Measurements from ENCODE around the gene NAV1. TPM values are rescaled to one million over a fixed set of nuclear protein-coding genes. Genes with fewer than 3 reads are reported as not detected.
A peak's percentile ranks its signal among the peaks of the same experiment; 100 is the strongest.

The NAV1 gene
- total RNA-seq, 1 experiment from 2014 or later: 17.7 TPM

DNA sequence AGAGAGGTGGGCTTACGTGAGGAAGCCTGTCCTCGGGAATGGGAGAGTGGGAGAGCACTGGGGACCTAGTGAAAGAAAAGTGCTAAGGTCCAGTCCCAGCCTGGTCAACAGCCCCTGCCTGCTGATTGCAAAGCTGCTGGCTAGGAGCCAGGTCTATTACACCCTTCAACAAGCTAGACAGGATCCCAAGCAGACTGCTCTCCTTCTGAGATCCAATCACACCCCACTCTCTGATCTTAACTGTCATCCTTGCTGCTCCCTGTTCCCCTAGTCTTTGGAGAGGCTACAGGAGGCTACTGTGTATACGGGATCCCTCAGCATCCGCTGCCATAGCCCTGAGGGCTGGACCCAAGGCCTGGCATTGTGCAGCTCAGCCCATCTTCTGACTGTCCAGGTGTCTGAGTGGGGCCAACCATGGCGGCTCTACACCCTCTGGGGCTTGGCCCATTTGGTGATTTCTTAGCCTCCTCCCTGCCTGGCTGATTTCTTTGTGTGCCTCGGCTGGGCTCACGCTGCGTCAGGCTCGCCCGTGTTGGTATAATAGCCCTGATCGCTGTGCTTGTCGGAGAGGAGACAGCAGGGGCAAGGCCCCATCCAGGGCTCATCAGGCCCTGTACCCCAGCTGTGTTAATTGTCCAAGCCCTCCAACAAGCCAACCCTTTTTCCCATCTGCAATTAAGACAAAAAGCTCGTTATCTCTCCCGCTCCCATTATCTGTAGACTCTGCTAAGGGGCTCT lies 43.9 kb downstream of the NAV1 start:
- Histone ChIP-seq H3K9me3 (peaks cover 3% of the 10 kb centered on the region), H3K4me3 (no peak overlapping the region), H3K27me3 (no peaks in the 10 kb centered on the region), H3K36me3 (peaks cover 52% of the 10 kb centered on the region)
- DNase-seq: no peak

DNA sequence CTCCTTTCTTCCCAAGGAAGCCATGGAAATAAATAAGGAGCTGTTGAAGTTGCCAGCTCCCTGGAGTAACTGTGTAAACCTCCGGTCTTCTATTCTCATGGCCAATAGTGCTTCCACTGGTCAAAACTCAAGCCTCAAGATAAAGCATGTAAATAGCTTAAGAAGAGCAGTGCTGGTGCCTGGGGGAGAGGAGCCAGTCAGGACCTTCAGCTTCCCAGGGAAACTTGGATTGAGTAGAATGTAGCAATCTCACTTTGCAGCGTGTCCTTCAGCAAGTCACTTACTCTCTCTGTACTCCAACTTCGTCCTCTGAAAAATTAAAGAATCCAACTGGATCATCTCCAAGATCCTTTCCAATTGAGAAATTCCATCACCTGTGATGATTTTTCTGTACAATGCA lies 44.7 kb downstream of the NAV1 start:
- Histone ChIP-seq H3K36me3 (peaks cover 51% of the 10 kb centered on the region), H3K9me3 (peaks cover 5% of the 10 kb centered on the region), H3K4me3 (no peak overlapping the region), H3K27me3 (no peaks in the 10 kb centered on the region)
- no peak for DNase-seq

DNA sequence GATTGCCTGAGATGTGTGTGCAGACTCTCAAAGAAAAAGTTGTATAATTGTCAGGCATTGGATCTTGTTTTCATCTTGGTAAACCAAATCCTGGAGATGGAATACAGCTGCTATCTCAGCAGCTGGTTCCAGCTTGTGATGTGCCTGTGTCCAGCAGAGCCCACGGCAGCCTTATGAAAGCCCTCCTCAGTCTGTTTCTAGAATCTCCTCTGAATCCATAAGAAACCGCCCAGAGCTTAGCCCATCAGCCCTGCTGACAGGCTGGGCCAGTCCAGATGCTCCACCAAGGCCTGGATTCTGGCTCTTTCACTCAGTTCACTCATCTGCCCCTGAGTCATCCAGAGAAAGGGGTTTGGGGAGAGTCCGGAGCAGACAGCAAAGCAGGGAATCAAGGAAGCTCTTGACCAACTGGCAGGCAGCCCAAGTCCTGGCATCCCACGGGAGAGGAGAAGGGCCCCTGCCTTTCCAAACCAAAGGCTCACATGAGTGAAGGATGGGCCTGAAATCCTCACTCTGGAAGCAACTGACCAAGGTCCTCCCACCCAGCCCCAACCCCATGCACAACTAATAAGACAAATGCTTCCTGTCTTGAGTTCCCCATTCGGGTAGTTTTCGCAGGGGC lies 45.7 kb downstream of the NAV1 start:
- Histone ChIP-seq H3K27me3 (no peaks in the 10 kb centered on the region), H3K4me3 (no peak overlapping the region), H3K36me3 (peaks cover 47% of the 10 kb centered on the region), H3K9me3 (peaks cover 5% of the 10 kb centered on the region; the same call in 1 of the 2 replicates)
- peak; percentile 72 for DNase-seq

DNA sequence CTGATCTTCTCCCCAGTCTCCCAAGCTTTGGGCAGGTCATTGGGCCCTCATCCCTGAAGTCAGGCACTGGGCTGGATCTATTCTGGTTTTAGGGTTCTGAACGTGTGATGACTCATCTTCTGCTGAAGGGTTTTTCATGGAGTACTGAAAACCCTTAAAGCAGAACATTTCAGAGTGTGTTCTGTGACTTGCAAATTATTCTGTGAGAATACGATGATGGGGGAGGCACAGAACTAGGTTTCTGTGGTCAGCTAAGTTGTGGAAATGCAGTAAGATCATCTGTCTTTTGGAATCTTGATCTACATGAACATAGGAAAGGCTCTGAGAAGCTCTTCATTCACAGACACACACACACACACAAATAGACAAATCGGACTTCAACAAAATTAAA lies 46.2 kb downstream of the NAV1 start:
- Histone ChIP-seq H3K27me3 (no peaks in the 10 kb centered on the region), H3K36me3 (peaks cover 45% of the 10 kb centered on the region), H3K9me3 (peaks cover 5% of the 10 kb centered on the region; the same call in 1 of the 2 replicates), H3K4me3 (no peak overlapping the region)
- DNase-seq: no peak

DNA sequence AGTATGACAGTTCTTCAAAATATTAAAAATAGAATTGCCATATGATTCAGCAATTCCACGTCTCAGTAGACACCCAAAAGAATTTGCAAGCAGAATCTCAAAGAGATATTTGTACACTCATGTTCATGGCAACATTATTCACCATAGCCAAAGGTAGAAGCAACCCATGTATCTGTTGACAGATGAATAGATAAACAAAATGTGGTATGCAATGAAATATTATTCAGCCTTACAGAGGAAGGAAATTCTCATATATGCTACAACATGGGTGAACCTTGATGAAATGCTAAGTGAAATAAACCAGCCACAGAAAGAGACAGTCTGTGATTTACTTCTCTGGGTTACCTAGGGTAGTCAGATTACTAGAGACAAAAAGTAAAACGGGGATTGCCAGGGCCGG lies 47.0 kb downstream of the NAV1 start:
- DNase-seq: no peak
- peaks cover 48% of the 10 kb centered on the region for H3K36me3 ChIP-seq
- H3K27me3 ChIP-seq: no peaks in the 10 kb centered on the region
- H3K9me3 ChIP-seq: peaks cover 5% of the 10 kb centered on the region; the same call in 1 of the 2 replicates
- no peak overlapping the region for H3K4me3 ChIP-seq

DNA sequence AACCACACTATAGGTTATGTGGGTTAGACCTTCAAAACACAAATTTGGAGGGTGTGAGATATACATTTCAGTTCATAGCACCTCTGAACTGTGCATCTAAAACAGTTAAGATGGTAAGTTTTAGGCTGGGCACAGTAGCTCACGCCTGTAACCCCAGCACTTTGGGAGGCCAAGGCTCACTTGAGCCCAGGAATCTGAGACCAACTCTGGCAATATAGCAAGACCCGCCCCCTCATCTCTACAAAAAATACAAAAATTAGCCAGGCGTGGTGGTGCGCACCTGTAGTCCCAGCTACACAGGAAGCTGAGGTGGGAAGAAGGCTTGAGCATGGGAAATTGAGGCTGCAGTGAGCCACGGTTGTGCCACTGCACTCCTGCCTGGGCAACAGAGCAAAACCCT lies 47.9 kb downstream of the NAV1 start:
- H3K4me3 ChIP-seq: no peak overlapping the region
- H3K36me3 ChIP-seq: peaks cover 53% of the 10 kb centered on the region
- peaks cover 5% of the 10 kb centered on the region; the same call in 1 of the 2 replicates for H3K9me3 ChIP-seq
- no peaks in the 10 kb centered on the region for H3K27me3 ChIP-seq
- no peak for DNase-seq

DNA sequence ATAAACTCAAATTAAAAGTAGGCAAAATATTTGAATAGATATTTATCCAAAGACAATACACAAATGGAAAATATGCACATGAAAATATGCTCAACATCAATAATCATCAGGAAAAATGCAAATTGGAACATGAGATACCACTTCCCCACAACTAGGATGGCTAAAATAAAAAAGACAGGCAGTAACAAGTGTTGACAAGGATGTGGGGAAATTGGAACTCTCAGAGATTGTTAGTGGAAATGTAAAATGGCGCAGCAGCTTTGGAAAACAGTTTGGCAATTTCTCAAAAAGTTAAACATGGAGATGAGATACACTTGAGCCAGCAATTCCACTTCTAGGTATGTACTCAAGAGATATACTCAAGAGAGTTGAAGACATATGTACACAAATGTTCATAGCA lies 48.8 kb downstream of the NAV1 start:
- peaks cover 5% of the 10 kb centered on the region; the same call in 1 of the 2 replicates for H3K9me3 ChIP-seq
- H3K36me3 ChIP-seq: peaks cover 54% of the 10 kb centered on the region
- no peaks in the 10 kb centered on the region for H3K27me3 ChIP-seq
- no peak for DNase-seq
- H3K4me3 ChIP-seq: no peak overlapping the region

Other genes with a start within 250 kb of the NAV1 start
- gene TNNT2, start 161.4 kb upstream of the NAV1 start, total RNA-seq (2014; rRNA removed; shearing (Covaris generic); ENCODE audit: low replicate concordance): not detected in 2 replicates
- not detected in 2 replicates for gene LAD1, start 139.8 kb upstream of the NAV1 start, total RNA-seq (2014; rRNA removed; shearing (Covaris generic); ENCODE audit: low replicate concordance)
- gene TNNI1, start 117.4 kb upstream of the NAV1 start, total RNA-seq (2014; rRNA removed; shearing (Covaris generic); ENCODE audit: low replicate concordance): not detected in 2 replicates
- 51.7 and 72.2 TPM in 2 replicates for gene PHLDA3, start 69.9 kb upstream of the NAV1 start, total RNA-seq (2014; rRNA removed; shearing (Covaris generic); ENCODE audit: low replicate concordance)
- gene CSRP1, start 32.0 kb upstream of the NAV1 start, total RNA-seq (2014; rRNA removed; shearing (Covaris generic); ENCODE audit: low replicate concordance): 108 and 190 TPM in 2 replicates

Measured in MG63 (cell line).